Cardiac muscle cell (in vitro differentiated cells and primary cell): ENCODE data around the gene AMPD2. TPM values are rescaled to one million over a fixed set of nuclear protein-coding genes. Genes with fewer than 3 reads are reported as not detected.

Experiments
- DNase-seq, 2 donors: peaks; one replicate each; pipeline versions ENCODE4 v3.0.0 to v3.0.0-alpha.2; 2010 to 2017; ENCODE audit warnings: low read depth in 1 of 2, low spot score in 1 of 2
- H3K27ac ChIP-seq: fragments of 200-600 bp; sonication (generic); 2 replicates; pipeline ENCODE4 v1.5.1; 2016
- H3K27me3 ChIP-seq: fragments of 200-600 bp; sonication (generic); 2 replicates; pipeline ENCODE4 v1.6.0; 2016; ENCODE audit warnings: control low read depth
- H3K36me3 ChIP-seq: fragments of 200-600 bp; sonication (generic); 2 replicates; pipeline ENCODE4 v1.5.1; 2016; ENCODE audit warnings: control low read depth
- H3K4me1 ChIP-seq: fragments of 200-600 bp; sonication (generic); 2 replicates; pipeline ENCODE4 v1.8.1; 2017; ENCODE audit warnings: low read depth, mild to moderate bottlenecking, mixed run types
- H3K4me3 ChIP-seq: fragments of 200-600 bp; sonication (generic); 2 replicates; pipeline ENCODE4 v1.5.1; 2016; ENCODE audit warnings: mild to moderate bottlenecking
- H3K9me3 ChIP-seq: fragments of 200-600 bp; sonication (generic); 2 replicates; pipeline ENCODE4 v1.5.1; 2017; ENCODE audit warnings: low read depth, mild to moderate bottlenecking, control low read depth
- polyA plus RNA-seq: library from polyadenylated mRNA; unstranded; fragments of >200 nt; fragmentation: Nextera tagmentation; extraction: Ambion mirVana; gene quantifications from 2 replicates; pipeline ENCODE4 v1.2.1, GENCODE V29; 2016
- total RNA-seq: library from RNA; depleted of rRNA; stranded (reverse); fragments of >200 nt; gene quantifications from 2 replicates; pipeline ENCODE4 v1.2.3, GENCODE V29; 2016
- TF ChIP-seq, protein P1 (sequence below): IDR thresholded peaks from 2 replicates; pipeline ENCODE4 v1.5.1; 2012; ENCODE audit warnings: low read depth, mild to moderate bottlenecking, low read length

The AMPD2 gene
- total and polyA plus RNA-seq, 2 experiments from 2014 or later, result 47.9 to 116 TPM

DNA sequence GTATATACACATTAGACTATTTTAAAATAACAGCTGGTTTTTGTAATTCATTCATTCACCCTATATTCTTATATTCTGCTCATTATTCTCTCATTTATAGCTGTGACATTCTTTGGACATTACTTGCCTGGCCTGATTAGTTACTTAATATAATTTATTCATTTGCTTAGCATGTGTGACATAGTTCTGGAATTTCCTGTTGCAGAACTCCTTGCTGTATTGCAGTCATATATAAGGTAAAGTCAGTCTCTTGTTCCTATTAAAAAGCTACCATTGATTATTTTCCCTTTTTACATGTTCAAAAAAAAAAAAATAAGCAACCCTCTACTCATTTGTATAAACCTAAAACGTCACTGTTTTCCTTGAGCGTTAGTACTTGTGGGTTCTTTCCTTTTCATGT is 24.1 kb upstream of the AMPD2 start:
- peaks cover 13% of the 10 kb centered on the region for H3K36me3 ChIP-seq
- no peaks in the 10 kb centered on the region for H3K4me1 ChIP-seq
- H3K4me3 ChIP-seq, result no peak overlapping the region
- H3K27me3 ChIP-seq, result no peaks in the 10 kb centered on the region
- peak in 1 of 2 donors; percentile 60 for DNase-seq
- H3K9me3 ChIP-seq, result no peaks in the 10 kb centered on the region
- TF ChIP-seq, protein P1, sequence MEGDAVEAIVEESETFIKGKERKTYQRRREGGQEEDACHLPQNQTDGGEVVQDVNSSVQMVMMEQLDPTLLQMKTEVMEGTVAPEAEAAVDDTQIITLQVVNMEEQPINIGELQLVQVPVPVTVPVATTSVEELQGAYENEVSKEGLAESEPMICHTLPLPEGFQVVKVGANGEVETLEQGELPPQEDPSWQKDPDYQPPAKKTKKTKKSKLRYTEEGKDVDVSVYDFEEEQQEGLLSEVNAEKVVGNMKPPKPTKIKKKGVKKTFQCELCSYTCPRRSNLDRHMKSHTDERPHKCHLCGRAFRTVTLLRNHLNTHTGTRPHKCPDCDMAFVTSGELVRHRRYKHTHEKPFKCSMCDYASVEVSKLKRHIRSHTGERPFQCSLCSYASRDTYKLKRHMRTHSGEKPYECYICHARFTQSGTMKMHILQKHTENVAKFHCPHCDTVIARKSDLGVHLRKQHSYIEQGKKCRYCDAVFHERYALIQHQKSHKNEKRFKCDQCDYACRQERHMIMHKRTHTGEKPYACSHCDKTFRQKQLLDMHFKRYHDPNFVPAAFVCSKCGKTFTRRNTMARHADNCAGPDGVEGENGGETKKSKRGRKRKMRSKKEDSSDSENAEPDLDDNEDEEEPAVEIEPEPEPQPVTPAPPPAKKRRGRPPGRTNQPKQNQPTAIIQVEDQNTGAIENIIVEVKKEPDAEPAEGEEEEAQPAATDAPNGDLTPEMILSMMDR, result no peak
- no peak overlapping the region for H3K27ac ChIP-seq

DNA sequence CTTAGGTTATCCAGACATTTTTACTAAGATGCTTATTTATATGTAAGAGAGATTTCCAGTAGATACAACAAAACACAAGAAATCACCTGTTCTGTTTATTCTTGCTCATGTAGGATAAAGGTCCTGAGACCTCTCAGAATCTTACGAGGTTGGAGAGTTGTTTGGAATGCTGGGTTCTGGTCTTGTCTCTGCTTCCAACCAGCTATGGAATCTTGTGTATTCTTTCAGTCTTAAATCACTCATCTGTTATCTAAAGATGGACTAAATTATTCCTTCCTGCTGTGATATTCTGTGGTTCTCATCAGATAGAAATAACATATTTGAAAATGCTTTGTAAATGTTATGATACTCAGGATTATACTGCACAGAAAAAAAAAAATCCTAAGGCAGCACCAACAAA is 21.5 kb upstream of the AMPD2 start:
- Histone ChIP-seq H3K4me3 (no peak overlapping the region), H3K27ac (no peak overlapping the region), H3K4me1 (no peaks in the 10 kb centered on the region), H3K27me3 (no peaks in the 10 kb centered on the region), H3K36me3 (no peaks in the 10 kb centered on the region), H3K9me3 (no peaks in the 10 kb centered on the region)
- TF ChIP-seq, protein P1, result no peak
- DNase-seq, result no peak

DNA sequence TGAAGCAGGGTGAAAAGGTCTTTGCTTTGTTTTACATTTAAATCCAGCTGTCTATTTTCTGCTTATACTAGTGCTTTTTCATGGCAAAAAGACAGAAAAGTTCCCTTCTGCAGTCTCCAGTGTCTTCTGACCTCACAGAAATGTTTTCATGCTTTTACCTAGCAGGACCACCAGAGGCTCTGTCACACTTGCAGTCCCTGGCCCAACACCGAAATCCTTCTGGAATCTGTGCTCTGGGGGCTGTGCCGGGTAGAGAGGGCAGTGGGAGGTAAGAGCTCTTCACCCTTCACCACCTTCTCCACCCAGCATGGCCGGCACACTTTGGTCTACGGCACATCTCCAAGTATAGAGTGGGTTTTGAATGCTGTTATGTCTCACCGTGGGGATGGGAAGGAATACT is 21.0 kb upstream of the AMPD2 start:
- H3K27me3 ChIP-seq, result no peaks in the 10 kb centered on the region
- H3K9me3 ChIP-seq, result no peaks in the 10 kb centered on the region
- no peaks in the 10 kb centered on the region for H3K4me1 ChIP-seq
- peak in 1 of 2 donors; percentile 42 for DNase-seq
- no peak overlapping the region for H3K4me3 ChIP-seq
- TF ChIP-seq, protein P1, result peak; percentile 19
- no peak overlapping the region for H3K27ac ChIP-seq
- no peaks in the 10 kb centered on the region for H3K36me3 ChIP-seq

DNA sequence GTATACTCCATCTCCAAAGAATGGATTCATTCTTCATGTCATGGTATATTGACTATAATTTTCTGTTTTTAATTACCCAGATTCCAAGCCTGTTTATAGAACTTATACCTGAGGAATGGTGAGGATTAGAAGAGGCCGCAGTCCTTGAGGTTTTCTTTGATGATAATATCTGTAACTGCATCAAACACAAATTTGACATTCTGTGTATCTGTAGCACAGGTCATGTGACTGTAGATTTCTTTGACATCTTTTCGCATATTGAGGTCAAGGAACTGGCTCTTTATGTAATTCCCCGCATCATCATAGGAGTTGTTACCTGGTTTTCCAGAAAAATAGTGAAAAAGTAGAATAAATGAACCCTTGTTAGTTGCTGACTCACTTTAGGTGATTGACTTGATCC is 16.4 kb upstream of the AMPD2 start:
- Histone ChIP-seq H3K27me3 (no peaks in the 10 kb centered on the region), H3K4me3 (no peak overlapping the region), H3K27ac (no peak overlapping the region), H3K9me3 (no peaks in the 10 kb centered on the region), H3K4me1 (peaks cover 2% of the 10 kb centered on the region), H3K36me3 (no peaks in the 10 kb centered on the region)
- TF ChIP-seq, protein P1, result no peak
- DNase-seq, result no peak

DNA sequence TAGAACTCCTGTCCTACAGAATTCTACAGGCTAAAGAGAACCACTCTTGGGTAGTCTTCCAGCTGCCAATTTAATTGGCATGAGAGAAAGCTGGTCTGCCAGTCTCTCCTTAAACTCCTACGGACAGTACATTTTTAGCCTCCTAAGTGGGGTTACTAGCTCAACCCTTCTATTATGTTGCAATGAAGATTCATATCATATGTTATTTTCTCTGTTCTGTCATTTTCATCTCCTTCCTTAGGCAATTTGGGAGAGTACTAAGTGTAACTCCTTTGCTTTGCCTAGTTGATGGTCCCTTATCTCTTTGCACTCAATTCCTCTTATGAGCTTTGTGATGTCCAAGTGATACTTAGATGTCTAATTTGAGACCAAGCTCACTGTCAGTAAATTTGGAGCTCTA is 14.3 kb upstream of the AMPD2 start:
- no peaks in the 10 kb centered on the region for H3K9me3 ChIP-seq
- H3K4me1 ChIP-seq, result peaks cover 2% of the 10 kb centered on the region
- TF ChIP-seq, protein P1, result no peak
- no peaks in the 10 kb centered on the region for H3K27me3 ChIP-seq
- DNase-seq, result no peak
- no peaks in the 10 kb centered on the region for H3K36me3 ChIP-seq
- H3K27ac ChIP-seq, result no peak overlapping the region
- H3K4me3 ChIP-seq, result no peak overlapping the region

DNA sequence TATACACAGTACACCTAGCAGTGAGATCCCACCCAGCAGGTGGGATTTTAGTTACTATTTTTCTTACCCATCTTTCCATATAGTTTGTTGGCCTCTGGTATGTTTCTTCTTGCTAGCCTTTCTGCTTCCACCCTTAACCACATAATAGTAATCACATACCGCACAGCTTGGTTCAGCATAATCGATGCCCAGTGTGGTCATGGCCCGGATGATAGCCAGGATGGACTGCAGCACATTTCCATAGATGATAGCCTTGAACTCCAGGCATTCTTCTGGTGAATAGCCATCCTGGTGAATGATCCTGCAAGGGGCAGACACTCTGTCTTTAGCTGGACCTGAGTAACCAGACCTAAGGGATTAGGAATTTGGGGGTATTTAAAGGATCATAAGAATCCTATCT is 9.8 kb upstream of the AMPD2 start:
- Histone ChIP-seq H3K4me3 (no peak overlapping the region), H3K9me3 (no peaks in the 10 kb centered on the region), H3K27me3 (no peaks in the 10 kb centered on the region), H3K27ac (no peak overlapping the region), H3K4me1 (peaks cover 2% of the 10 kb centered on the region), H3K36me3 (no peaks in the 10 kb centered on the region)
- DNase-seq, result no peak
- TF ChIP-seq, protein P1, result no peak
